ENCODE measurements around the gene SCN4B.

SCN4B gene

DNA sequence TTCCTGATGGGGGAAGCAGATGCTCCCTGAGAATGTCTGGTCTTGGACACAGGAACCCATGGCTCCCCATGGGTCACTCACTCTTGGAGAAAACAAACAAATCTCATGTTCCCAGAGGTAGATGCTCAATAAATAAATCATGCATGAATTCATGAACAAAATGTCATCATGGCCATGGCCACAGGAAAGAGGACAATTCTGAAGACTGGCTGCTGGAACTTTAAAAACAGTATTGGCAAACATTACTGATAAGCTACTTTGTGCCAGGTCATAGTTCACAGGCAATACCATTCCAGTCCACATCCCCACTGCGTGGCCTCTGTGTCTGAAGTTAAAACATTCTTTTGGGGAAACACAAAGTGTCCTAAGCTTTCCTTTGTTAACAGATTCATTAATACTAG is 56.7 kb downstream of the SCN4B start:
- no peak for DNase-seq

DNA sequence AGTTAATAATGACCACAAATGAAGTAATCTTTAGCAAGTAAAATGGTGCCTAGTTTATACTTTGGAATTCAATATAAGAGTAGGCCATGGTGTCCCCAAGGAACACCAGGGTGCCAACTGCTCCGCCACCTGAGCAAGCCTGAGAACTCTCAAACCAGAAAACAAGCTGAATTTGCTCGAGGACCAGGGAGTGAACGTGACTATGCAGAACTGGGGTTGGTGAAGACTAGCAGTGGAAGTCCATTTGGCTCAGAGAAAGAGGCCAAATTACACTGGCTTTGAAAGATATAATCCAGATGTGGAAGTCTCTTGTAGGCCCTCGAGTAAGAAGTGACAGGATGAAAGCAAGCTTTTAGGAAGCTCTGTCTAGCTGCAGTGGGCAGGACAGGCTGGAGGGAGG is 57.1 kb downstream of the SCN4B start:
- no peak for DNase-seq

DNA sequence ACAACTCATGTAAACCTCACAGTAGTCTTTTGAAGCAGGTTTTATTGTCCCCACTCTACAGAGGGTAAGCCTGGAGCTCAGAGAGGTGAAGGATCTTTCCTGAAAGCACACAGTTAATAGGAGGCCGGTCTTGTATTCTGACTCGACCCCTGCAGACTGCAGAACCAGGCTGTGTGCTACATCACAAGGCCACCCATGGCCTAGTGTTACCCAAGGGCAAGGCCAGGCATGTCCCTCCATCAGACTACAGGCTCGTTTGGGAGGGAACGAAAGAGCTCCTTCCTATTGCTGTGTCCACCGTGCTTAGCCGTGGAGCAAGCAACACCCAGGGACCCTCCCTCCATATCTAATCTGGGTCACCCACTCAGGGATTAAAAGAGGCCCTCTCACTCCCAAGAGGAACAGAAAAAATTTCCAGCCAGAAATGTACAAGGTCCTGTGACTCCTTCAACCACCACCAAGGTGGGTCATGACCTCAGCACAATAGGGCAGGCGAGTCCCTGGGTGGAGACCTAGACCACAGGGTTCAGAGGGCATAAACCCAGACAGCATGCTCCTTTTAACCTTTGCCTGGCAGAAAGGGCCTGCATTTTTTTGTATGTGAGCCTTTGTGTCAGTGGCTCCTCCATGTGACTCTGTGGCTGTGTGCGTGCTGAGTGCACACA is 59.6 kb downstream of the SCN4B start:
- DNase-seq: no peak

DNA sequence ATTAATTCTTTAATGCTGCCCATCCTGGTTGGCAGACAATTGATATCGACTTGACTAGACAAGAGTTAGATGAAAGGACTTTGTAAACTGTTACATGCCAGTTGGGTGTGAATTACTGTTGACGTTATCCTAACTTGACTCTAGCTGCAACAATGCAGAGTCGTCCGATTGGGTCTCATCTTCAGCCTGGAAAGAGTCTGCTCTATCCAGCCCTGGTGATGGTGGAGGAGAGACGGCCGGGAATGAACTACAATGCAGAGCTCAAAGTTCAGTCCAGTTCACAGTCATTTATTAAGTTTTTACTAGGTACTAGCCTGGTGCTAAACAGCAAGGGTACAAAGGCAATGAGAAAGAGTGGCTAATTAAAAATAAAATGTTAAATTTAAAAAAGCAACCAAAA is 60.9 kb downstream of the SCN4B start:
- no peak for DNase-seq

DNA sequence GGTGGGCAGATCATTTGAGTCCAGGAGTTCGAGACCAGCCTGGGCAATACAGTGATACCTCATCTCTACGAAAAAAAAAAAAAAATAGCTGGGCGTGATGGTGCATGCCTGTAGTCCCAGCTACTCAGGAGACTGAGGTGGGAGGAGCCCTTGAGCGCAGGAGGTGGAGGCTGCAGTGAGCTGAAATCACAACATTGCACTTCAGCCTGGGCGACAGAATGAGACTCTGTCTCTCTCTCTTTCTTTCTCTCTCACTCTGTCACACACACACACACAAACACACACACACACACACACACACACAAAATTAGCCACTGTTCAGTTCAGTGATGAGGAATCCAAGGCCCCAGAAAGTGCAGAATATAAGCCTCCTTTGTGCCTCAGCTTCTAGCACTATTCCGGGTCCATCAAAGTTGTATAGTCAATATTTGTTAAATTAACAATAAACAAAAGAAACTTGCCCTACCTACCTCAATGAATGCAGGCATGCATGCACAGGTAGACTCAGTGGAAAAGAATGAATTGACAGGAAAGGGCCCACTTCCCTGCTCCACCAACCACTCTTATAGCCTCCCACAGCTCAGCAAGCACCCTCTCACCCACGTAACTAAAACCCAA is 62.0 kb downstream of the SCN4B start:
- DNase-seq: no peak

DNA sequence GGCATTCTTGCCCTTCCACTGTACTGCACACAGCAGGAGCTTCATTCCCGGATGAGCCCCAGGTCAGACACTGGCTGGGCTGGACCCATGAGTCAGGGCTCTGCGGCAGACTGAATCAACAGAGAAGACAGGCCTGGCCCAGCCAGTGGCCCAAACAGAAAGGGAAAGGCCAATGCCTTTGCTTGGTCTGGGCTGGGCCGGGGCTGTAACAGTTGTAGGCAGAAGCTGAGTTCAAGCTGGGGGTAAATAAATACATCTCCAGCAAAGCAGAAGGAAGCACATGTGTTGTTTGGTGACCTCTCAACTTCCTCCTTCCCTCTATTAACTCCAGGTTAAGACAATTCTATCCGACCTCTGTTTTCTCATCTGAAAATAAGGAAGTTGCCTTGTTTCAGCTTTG is 64.1 kb downstream of the SCN4B start:
- peak; percentile 73 for DNase-seq

DNA sequence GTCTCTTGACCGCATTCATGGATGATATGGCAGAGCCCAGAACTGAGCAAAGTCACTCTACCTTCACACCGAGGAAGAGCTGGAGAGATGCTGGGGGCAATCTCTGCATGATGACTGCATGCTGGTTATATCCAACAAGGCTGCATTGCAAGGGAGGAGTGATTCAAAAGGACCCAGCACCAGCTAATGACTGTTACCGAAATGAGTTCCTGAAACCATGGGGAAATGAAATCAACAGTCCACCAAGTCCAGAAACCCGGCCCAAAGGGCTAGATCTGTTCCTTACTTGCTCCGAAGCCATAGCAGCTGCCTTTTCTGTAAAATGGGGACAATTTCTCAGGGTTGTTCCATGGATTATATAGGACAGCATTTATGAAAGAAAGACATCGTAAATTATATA is 64.7 kb downstream of the SCN4B start:
- DNase-seq: no peak

DNA sequence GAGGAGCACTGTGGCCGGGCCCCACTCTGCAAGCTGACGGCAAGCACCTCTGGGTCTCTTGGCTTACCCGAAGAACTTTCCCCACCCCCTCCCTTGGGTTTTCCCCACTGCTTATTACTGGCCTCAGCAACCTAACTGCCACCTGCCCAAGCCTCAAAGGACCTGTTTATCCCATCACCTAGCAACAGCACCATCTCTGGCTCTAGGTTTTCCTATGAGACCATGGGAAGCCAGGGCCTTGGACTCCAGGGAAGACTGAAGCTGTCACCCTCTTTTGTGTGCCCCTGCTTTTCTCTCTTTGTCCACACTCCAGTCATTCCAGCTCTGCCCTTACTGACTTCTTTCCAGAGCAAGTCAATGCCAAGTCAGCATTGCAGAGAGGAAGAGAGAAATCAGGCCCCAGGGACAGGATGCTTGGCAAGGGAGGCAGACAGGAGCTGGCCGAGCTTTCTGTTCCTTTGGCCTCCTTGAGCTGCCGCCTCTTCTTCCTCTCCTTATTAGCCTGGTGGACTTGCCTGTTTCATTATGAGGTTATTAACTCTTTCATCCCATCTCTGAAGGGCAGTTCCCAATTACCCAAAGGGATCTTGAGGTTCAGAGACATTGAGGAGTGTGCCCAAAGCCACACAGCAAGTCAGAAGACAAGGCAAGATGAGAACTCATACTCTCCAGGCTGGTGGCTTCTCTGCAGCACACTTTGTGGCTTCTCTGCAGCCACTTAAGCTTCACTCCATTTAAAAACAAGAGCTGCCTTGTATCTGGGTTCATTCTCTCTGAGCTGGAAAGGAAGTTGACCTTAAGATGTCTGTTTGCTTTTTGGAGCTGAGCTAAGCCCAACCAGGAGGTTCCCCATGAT is 65.5 kb downstream of the SCN4B start, which contains the start of gene SMIM35:
Gene SMIM35, minus strand, starts transcription at position 51 of the 856 bp plus-strand sequence. CDS start 206 bp downstream, outside the sequence.
- DNase-seq: no peak

DNA sequence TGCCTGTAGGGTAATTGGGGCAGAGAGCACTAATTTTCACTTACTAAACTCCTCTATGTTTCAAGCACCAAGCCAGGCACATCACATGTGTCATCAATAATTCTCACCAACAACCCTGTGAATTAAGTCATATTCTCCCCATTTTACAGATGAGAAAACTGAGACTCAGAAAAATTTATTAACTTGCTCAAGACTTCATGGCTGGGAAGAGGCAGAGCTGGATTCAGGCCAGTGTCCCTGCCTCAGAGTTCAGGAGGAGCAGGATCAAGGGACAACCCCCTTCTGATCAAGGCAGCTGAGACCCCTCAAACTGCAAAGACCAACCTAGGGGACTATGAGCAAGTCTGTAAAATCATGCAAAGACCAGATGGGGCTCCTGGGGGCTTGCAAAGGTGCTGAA is 68.0 kb downstream of the SCN4B start:
- no peak for DNase-seq

DNA sequence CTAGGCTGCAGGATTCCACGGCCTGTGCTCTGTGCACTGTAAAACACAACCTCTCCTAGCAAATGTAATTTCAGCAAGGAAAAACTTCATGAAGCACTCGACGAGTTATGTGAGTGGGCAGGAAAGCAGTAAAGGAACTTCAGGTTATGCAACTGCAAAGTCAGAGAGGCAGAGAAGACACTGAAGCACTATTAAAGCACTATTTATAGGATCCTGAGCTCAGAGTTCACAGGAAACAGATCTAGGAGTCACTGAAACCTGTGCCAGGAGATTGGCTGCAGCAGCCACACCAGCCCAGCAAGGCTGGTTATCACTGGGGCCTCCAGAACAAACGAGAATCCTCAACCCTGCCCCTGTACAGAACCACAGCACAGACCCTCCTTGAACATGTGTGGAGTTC is 68.4 kb downstream of the SCN4B start:
- DNase-seq: peak; percentile 61

Measured in hematopoietic multipotent progenitor cell treated with erythropoietin and hydrocortisone succinate and interleukin-3 and kit ligand, for 4 days (in vitro differentiated cells).